ENCODE measurements around the gene NTS. TPM values are rescaled to one million over a fixed set of nuclear protein-coding genes. Genes with fewer than 3 reads are reported as not detected.

Gene NTS
- total and polyA plus RNA-seq, 10 of the 15 experiments (the other 5 are each of a cell fraction or from before 2014, with no cell fraction given) = 0.05 to 0.11 TPM; not detected in 8

DNA sequence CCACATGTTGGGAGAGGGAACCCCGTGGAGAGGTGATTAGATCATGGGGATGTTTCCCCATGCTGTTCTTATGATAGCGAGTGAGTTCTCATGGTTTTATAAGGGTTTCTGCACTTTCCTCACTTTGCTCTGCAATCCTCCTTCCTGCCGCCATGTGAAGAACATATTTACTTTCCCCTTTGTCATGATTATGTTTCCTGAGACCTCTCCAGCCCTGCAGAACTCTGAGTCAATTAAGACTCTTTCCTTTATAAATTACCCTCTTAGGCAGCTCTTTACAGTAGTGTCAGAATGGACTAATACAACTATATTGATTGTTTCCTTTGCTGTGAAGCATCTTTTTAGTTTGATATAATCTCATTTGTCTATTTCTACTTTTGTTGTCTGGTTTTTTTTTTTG lies 24.8 kb upstream of the NTS start:
- no peak overlapping the region for H3K27ac ChIP-seq (ENCODE audit: control insufficient read depth, insufficient read depth)
- CTCF ChIA-PET = interaction anchor here (0.9 kb wide), 1 partner anchor 406 kb away, joined by 3 read pairs; no protein-coding TSS in a partner anchor
- H3K9me3 ChIP-seq (replicated peaks; ENCODE audit: control insufficient read depth, insufficient read depth, low read length) = no peaks in the 10 kb centered on the region
- 42% methylated on average over 3 of the region's 3 CpGs for WGBS (ENCODE audit: insufficient coverage, insufficient replicate concordance, low lambda C conversion rate, missing lambda C conversion rate)
- H3K27me3 ChIP-seq (replicated peaks in 1 of 2; ENCODE audit: control insufficient read depth in 2 of 2, insufficient read depth in 2 of 2, low read length in 1 of 2) = no peaks in the 10 kb centered on the region; a peak in 1 of 4 replicates
- TF ChIP-seq, protein P1, sequence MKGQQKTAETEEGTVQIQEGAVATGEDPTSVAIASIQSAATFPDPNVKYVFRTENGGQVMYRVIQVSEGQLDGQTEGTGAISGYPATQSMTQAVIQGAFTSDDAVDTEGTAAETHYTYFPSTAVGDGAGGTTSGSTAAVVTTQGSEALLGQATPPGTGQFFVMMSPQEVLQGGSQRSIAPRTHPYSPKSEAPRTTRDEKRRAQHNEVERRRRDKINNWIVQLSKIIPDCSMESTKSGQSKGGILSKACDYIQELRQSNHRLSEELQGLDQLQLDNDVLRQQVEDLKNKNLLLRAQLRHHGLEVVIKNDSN (IDR thresholded peaks at IDR 0.05; ENCODE audit: borderline replicate concordance, extremely low read length, insufficient read depth, low read depth, low read length) = no peak
- no peak for TF ChIP-seq NR2F1 (conservative IDR thresholded peaks at IDR 0.05)
- in situ Hi-C loops (cut with MboI) (no loop called here), intact Hi-C loops (cut with micrococcal nuclease; ENCODE audit: unreplicated experiment) (no loop called here)
- H3K4me3 ChIP-seq = no peak overlapping the region
- POLR2A ChIA-PET = no interaction called here
- no peaks in the 10 kb centered on the region for H3K4me1 ChIP-seq (ENCODE audit: control insufficient read depth, insufficient read depth, low read length)
- DNase-seq (ENCODE audit: low read depth, low spot score) = no peak
- H4K20me1 ChIP-seq (ENCODE audit: control insufficient read depth, insufficient read depth) = no peaks in the 10 kb centered on the region
- no peak overlapping the region for H3K9ac ChIP-seq (ENCODE audit: control insufficient read depth, insufficient read depth, low read length)
- RAD21 ChIA-PET (ENCODE audit: unreplicated experiment) = no interaction called here
- H3K36me3 ChIP-seq (ENCODE audit: control insufficient read depth in 2 of 2, insufficient read depth in 2 of 2, low read length in 1 of 2) = no peaks in the 10 kb centered on the region
- H3K4me2 ChIP-seq (ENCODE audit: control insufficient read depth, insufficient read depth) = no peak overlapping the region
- no peak for FAIRE-seq
- no peak for ATAC-seq
- BruUV-seq (replicated peaks) = no TSS peak
- no peak overlapping the region for H2AFZ ChIP-seq (ENCODE audit: control insufficient read depth, low read depth, low read length)
- no peaks in the 10 kb centered on the region for H3K79me2 ChIP-seq (ENCODE audit: control insufficient read depth, insufficient read depth, low read length)
- SMC1A ChIA-PET (ENCODE audit: uncharacterized antibody, unreplicated experiment) = interaction anchor here (1.4 kb wide), 1 partner anchor 18 kb away, joined by 3 read pairs; no protein-coding TSS in a partner anchor

DNA sequence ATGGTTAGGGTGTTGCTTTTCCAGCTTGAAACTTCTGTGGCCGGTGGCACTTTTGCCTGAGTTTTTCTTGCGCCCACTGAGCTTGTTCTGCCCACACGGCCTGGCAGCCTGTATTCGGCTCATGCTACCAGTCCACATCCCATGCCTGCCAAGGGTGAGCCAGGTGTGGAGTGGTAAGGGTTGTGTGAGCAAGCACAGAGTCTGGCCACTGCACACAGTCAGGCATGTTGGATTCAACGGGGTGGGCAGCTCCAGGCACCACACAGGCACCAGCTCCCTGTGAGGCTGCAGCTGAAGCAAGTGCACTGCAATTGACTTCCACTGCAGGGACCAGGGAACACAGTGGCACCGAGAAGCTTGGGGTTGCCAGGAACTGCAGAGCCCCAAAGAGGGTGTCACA lies 18.8 kb upstream of the NTS start:
- ChIA-PET SMC1A (ENCODE audit: uncharacterized antibody, unreplicated experiment) (interaction anchor here (0.6 to 1.5 kb wide), 3 partner anchors 12 to 39 kb away, joined by 3 to 6 read pairs (median 4); no protein-coding TSS in a partner anchor), POLR2A (no interaction called here), RAD21 (ENCODE audit: unreplicated experiment) (no interaction called here), CTCF (interaction anchor here (0.6 to 5.0 kb wide), 4 partner anchors 12 to 55 kb away, joined by 3 to 23 read pairs (median 6); partner anchors contain the start of gene NTS)
- WGBS (ENCODE audit: insufficient coverage, insufficient replicate concordance, low lambda C conversion rate, missing lambda C conversion rate) = 42% methylated on average over 6 of the region's 6 CpGs
- H3K9ac ChIP-seq (ENCODE audit: control insufficient read depth, insufficient read depth, low read length) = no peak overlapping the region
- H3K36me3 ChIP-seq (ENCODE audit: control insufficient read depth in 2 of 2, insufficient read depth in 2 of 2, low read length in 1 of 2) = no peaks in the 10 kb centered on the region
- no TSS peak for BruUV-seq (replicated peaks)
- DNase-seq (ENCODE audit: low read depth, low spot score) (no peak), FAIRE-seq (no peak), ATAC-seq (no peak)
- no peak overlapping the region for H3K4me2 ChIP-seq (ENCODE audit: control insufficient read depth, insufficient read depth)
- H3K79me2 ChIP-seq (ENCODE audit: control insufficient read depth, insufficient read depth, low read length) = no peaks in the 10 kb centered on the region
- H3K4me1 ChIP-seq (ENCODE audit: control insufficient read depth, insufficient read depth, low read length) = no peaks in the 10 kb centered on the region
- no peaks in the 10 kb centered on the region for H3K9me3 ChIP-seq (replicated peaks; ENCODE audit: control insufficient read depth, insufficient read depth, low read length)
- no peak overlapping the region for H2AFZ ChIP-seq (ENCODE audit: control insufficient read depth, low read depth, low read length)
- in situ Hi-C loops (cut with MboI) (no loop called here), intact Hi-C loops (cut with micrococcal nuclease; ENCODE audit: unreplicated experiment) (no loop called here)
- no peak overlapping the region for H3K27ac ChIP-seq (ENCODE audit: control insufficient read depth, insufficient read depth)
- H4K20me1 ChIP-seq (ENCODE audit: control insufficient read depth, insufficient read depth) = no peaks in the 10 kb centered on the region
- H3K27me3 ChIP-seq (replicated peaks in 1 of 2; ENCODE audit: control insufficient read depth in 2 of 2, insufficient read depth in 2 of 2, low read length in 1 of 2) = no peaks in the 10 kb centered on the region
- no peak overlapping the region for H3K4me3 ChIP-seq
- TF ChIP-seq, protein P2, sequence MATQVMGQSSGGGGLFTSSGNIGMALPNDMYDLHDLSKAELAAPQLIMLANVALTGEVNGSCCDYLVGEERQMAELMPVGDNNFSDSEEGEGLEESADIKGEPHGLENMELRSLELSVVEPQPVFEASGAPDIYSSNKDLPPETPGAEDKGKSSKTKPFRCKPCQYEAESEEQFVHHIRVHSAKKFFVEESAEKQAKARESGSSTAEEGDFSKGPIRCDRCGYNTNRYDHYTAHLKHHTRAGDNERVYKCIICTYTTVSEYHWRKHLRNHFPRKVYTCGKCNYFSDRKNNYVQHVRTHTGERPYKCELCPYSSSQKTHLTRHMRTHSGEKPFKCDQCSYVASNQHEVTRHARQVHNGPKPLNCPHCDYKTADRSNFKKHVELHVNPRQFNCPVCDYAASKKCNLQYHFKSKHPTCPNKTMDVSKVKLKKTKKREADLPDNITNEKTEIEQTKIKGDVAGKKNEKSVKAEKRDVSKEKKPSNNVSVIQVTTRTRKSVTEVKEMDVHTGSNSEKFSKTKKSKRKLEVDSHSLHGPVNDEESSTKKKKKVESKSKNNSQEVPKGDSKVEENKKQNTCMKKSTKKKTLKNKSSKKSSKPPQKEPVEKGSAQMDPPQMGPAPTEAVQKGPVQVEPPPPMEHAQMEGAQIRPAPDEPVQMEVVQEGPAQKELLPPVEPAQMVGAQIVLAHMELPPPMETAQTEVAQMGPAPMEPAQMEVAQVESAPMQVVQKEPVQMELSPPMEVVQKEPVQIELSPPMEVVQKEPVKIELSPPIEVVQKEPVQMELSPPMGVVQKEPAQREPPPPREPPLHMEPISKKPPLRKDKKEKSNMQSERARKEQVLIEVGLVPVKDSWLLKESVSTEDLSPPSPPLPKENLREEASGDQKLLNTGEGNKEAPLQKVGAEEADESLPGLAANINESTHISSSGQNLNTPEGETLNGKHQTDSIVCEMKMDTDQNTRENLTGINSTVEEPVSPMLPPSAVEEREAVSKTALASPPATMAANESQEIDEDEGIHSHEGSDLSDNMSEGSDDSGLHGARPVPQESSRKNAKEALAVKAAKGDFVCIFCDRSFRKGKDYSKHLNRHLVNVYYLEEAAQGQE (IDR thresholded peaks at IDR 0.05; ENCODE audit: low read depth, low read length) = no peak
- TF ChIP-seq IKZF1 (conservative IDR thresholded peaks at IDR 0.05) (no peak), RUNX3 (IDR thresholded peaks at IDR 0.05; ENCODE audit: low read length) (no peak), ZNF384 (IDR thresholded peaks at IDR 0.05; ENCODE audit: borderline replicate concordance, low read depth, low read length) (no peak), LARP7 (IDR thresholded peaks at IDR 0.05) (no peak), ESRRA (IDR thresholded peaks at IDR 0.05; ENCODE audit: low read length) (no peak)
- TF ChIP-seq, protein P3, sequence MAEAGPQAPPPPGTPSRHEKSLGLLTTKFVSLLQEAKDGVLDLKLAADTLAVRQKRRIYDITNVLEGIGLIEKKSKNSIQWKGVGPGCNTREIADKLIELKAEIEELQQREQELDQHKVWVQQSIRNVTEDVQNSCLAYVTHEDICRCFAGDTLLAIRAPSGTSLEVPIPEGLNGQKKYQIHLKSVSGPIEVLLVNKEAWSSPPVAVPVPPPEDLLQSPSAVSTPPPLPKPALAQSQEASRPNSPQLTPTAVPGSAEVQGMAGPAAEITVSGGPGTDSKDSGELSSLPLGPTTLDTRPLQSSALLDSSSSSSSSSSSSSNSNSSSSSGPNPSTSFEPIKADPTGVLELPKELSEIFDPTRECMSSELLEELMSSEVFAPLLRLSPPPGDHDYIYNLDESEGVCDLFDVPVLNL (IDR thresholded peaks at IDR 0.05; ENCODE audit: low read depth, low read length) = no peak
- TF ChIP-seq, protein P4, sequence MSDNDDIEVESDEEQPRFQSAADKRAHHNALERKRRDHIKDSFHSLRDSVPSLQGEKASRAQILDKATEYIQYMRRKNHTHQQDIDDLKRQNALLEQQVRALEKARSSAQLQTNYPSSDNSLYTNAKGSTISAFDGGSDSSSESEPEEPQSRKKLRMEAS (IDR thresholded peaks at IDR 0.05; ENCODE audit: low read depth, low read length) = no peak

Data from GM12878 (cell line).